Measurements from ENCODE around the gene LMOD2.

LMOD2 gene

GRCh38 chr7:123673137-123673732, 17.6 kb downstream of the LMOD2 start:
- DNase-seq (ENCODE audit: low read depth, low spot score): no peak

GRCh38 chr7:123673752-123674398, 18.2 kb downstream of the LMOD2 start:
- no peak for DNase-seq (ENCODE audit: low read depth, low spot score)

- no peak for DNase-seq (ENCODE audit: low read depth, low spot score)
These were observed 18.9 kb downstream of the LMOD2 start for GRCh38 chr7:123674399-123675180.

GRCh38 chr7:123675181-123675473, 19.5 kb downstream of the LMOD2 start:
- DNase-seq (ENCODE audit: low read depth, low spot score): no peak

GRCh38 chr7:123677061-123677715, 21.5 kb downstream of the LMOD2 start:
- no peak for DNase-seq (ENCODE audit: low read depth, low spot score)

- no peak for DNase-seq (ENCODE audit: low read depth, low spot score)
These were observed 23.9 kb downstream of the LMOD2 start for GRCh38 chr7:123679614-123680013.

- DNase-seq (ENCODE audit: low read depth, low spot score): no peak
These were observed 24.9 kb downstream of the LMOD2 start for GRCh38 chr7:123680580-123680979.

- DNase-seq (ENCODE audit: low read depth, low spot score): no peak
These were observed 25.9 kb downstream of the LMOD2 start for GRCh38 chr7:123681561-123681960.

GRCh38 chr7:123682690-123683089, 27.0 kb downstream of the LMOD2 start:
- peak; percentile 35 for DNase-seq (ENCODE audit: low read depth, low spot score)

- DNase-seq (ENCODE audit: low read depth, low spot score): no peak
These were observed 31.5 kb downstream of the LMOD2 start for GRCh38 chr7:123687161-123687560.

GRCh38 chr7:123687727-123688126, 32.1 kb downstream of the LMOD2 start:
- no peak for DNase-seq (ENCODE audit: low read depth, low spot score)

GRCh38 chr7:123689250-123689649, 33.6 kb downstream of the LMOD2 start:
- no peak for DNase-seq (ENCODE audit: low read depth, low spot score)

GRCh38 chr7:123690550-123690949, 34.9 kb downstream of the LMOD2 start:
- no peak for DNase-seq (ENCODE audit: low read depth, low spot score)

- peak; percentile 76 for DNase-seq (ENCODE audit: low read depth, low spot score)
These were observed 36.8 kb downstream of the LMOD2 start for GRCh38 chr7:123692471-123692877.

GRCh38 chr7:123695944-123696677, 40.4 kb downstream of the LMOD2 start:
- no peak for DNase-seq (ENCODE audit: low read depth, low spot score)

- no peak for DNase-seq (ENCODE audit: low read depth, low spot score)
These were observed 49.7 kb downstream of the LMOD2 start for GRCh38 chr7:123705211-123705901.

GRCh38 chr7:123709525-123709924, 53.9 kb downstream of the LMOD2 start:
- no peak for DNase-seq (ENCODE audit: low read depth, low spot score)

GRCh38 chr7:123710683-123711082, 55.0 kb downstream of the LMOD2 start:
- no peak for DNase-seq (ENCODE audit: low read depth, low spot score)

GRCh38 chr7:123711832-123712293, 56.2 kb downstream of the LMOD2 start:
- DNase-seq (ENCODE audit: low read depth, low spot score): no peak

- no peak for DNase-seq (ENCODE audit: low read depth, low spot score)
These were observed 57.0 kb downstream of the LMOD2 start for GRCh38 chr7:123712619-123713018.
